ENCODE data around the gene FBXW7. TPM values are rescaled to one million over a fixed set of nuclear protein-coding genes. Genes with fewer than 3 reads are reported as not detected.

Gene FBXW7
- total RNA-seq, 1 experiment from 2014 or later, result 23.0 TPM

DNA sequence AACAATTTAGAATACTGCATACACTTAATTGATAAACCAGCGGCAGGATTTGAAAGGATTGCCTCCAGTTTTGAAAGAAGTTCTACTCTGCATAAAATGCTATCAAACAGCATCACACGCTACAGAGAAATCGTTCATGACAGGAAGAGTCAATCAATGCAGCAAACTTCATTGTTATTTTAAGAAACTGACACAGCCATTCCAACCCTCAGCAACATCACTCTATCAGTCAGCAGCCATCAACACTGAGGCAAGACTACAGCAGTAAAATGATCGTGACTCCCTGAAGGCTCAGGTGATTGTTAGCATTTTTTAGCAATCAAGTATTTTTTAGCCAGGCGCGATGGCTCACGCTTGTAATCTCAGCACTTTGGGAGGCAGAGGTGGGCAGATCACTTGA is 98.3 kb downstream of the FBXW7 start:
- H3K9me2 ChIP-seq (ENCODE audit: insufficient read depth), result no peaks in the 10 kb centered on the region
- H3K4me2 ChIP-seq (ENCODE audit: low read length), result no peak overlapping the region
- ChIA-PET RAD21 (ENCODE audit: low non-redundant PET in 1 of 2, low total read pairs in 2 of 2, uncharacterized antibody in 2 of 2, unreplicated experiment in 2 of 2) (no interaction called here), POLR2A (no interaction called here), CTCF (no interaction called here)
- DNase-seq (ENCODE audit: low read depth, low spot score), result no peak
- H3K79me2 ChIP-seq (ENCODE audit: insufficient read depth, low read length), result peaks cover 54% of the 10 kb centered on the region
- no peak overlapping the region for H2AFZ ChIP-seq (ENCODE audit: low read depth, low read length, poor library complexity, severe bottlenecking)
- H3K9me3 ChIP-seq (ENCODE audit: control insufficient read depth in 1 of 2, insufficient read depth in 1 of 2, low read depth in 1 of 2, low read length in 2 of 2), result no peaks in the 10 kb centered on the region
- intact Hi-C loops (cut with micrococcal nuclease), result no loop called here
- no peaks in the 10 kb centered on the region for H3K36me3 ChIP-seq (ENCODE audit: control insufficient read depth in 1 of 2, insufficient read depth in 2 of 2, low read length in 2 of 2)
- H3K9ac ChIP-seq (ENCODE audit: low read length), result no peak overlapping the region
- no peaks in the 10 kb centered on the region for H3K4me1 ChIP-seq (ENCODE audit: control insufficient read depth in 1 of 2, insufficient read depth in 2 of 2, low read length in 2 of 2)
- H3K4me3 ChIP-seq (replicated peaks in 1 of 2; ENCODE audit: low read depth in 1 of 2, low read length in 2 of 2), result no peak overlapping the region
- BruUV-seq (replicated peaks), result no TSS peak
- TF ChIP-seq EZH2 (IDR thresholded peaks at IDR 0.05) (no peak), POLR2AphosphoS5 (IDR thresholded peaks at IDR 0.05; ENCODE audit: low read depth, low read length) (no peak), ATF3 (IDR thresholded peaks at IDR 0.05) (no peak), SP1 (IDR thresholded peaks at IDR 0.05; ENCODE audit: low read depth) (no peak), EGR1 (IDR thresholded peaks at IDR 0.05; ENCODE audit: low read depth) (no peak), RAD21 (IDR thresholded peaks at IDR 0.05; ENCODE audit: low read depth) (no peak), FOSL1 (IDR thresholded peaks at IDR 0.05; ENCODE audit: low read depth) (no peak), POLR2A (IDR thresholded peaks at IDR 0.05; ENCODE audit: borderline replicate concordance, extremely low read depth, insufficient read depth, insufficient read length) (no peak), ZNF274 (IDR thresholded peaks at IDR 0.05; ENCODE audit: low read depth, low read length) (no peak), ZFX (IDR thresholded peaks at IDR 0.05) (no peak), CTCF (IDR thresholded peaks at IDR 0.05 in 2 of 3, conservative IDR thresholded peaks at IDR 0.05 in 1 of 3; ENCODE audit: borderline replicate concordance in 1 of 3, insufficient read depth in 1 of 3, low read depth in 2 of 3, low read length in 2 of 3) (no peak), CBX3 (IDR thresholded peaks at IDR 0.05; ENCODE audit: low read depth) (no peak)
- TF ChIP-seq, protein P1, sequence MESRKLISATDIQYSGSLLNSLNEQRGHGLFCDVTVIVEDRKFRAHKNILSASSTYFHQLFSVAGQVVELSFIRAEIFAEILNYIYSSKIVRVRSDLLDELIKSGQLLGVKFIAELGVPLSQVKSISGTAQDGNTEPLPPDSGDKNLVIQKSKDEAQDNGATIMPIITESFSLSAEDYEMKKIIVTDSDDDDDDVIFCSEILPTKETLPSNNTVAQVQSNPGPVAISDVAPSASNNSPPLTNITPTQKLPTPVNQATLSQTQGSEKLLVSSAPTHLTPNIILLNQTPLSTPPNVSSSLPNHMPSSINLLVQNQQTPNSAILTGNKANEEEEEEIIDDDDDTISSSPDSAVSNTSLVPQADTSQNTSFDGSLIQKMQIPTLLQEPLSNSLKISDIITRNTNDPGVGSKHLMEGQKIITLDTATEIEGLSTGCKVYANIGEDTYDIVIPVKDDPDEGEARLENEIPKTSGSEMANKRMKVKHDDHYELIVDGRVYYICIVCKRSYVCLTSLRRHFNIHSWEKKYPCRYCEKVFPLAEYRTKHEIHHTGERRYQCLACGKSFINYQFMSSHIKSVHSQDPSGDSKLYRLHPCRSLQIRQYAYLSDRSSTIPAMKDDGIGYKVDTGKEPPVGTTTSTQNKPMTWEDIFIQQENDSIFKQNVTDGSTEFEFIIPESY (IDR thresholded peaks at IDR 0.05; ENCODE audit: extremely low read depth, insufficient replicate concordance, low read length), result no peak
- no peak overlapping the region for H3K27ac ChIP-seq (ENCODE audit: low read depth, low read length)
- no peaks in the 10 kb centered on the region for H4K20me1 ChIP-seq (ENCODE audit: insufficient read depth)
- no peak for ATAC-seq
- H3K27me3 ChIP-seq (ENCODE audit: insufficient read depth, low read length), result no peaks in the 10 kb centered on the region

Data from HCT116 (cell line).